ENCODE data around the gene ACSL3. TPM values are rescaled to one million over a fixed set of nuclear protein-coding genes. Genes with fewer than 3 reads are reported as not detected.

The ACSL3 gene
- 100 to 1,000 TPM in 1 of 2 donors, 10 to 100 TPM in 1; 67.5 to 154 TPM for total RNA-seq
- 10 to 100 TPM; 22.2 to 50.9 TPM for polyA plus RNA-seq
- long read RNA-seq, donor 1, full-length matches to known transcripts: 10 of 10 reads
- long read RNA-seq, donor 1, partial matches to known transcripts: 0 of 10 reads
- long read RNA-seq, donor 1, other reads (novel, unspliced or antisense): 0 of 10 reads
- long read RNA-seq, donor 2, partial matches to known transcripts: 0 of 1 reads
- long read RNA-seq, donor 2, other reads (novel, unspliced or antisense): 0 of 1 reads
- long read RNA-seq, donor 3, full-length matches to known transcripts: 3 of 3 reads
- long read RNA-seq, donor 3, partial matches to known transcripts: 0 of 3 reads
- long read RNA-seq, donor 3, other reads (novel, unspliced or antisense): 0 of 3 reads
- long read RNA-seq, donor 4, partial matches to known transcripts: 0 of 1 reads
- long read RNA-seq, donor 4, other reads (novel, unspliced or antisense): 0 of 1 reads
- long read RNA-seq, donor 5, full-length matches to known transcripts: 10 of 10 reads
- long read RNA-seq, donor 5, partial matches to known transcripts: 0 of 10 reads
- long read RNA-seq, donor 5, other reads (novel, unspliced or antisense): 0 of 10 reads

- Histone ChIP-seq H3K4me1 (ENCODE audit: control insufficient read depth in 5 of 5, insufficient read depth in 5 of 5, low read length in 5 of 5) (peaks cover 7 to 34% (median 20%) of the 10 kb centered on the region in 5 donors), H3K36me3 (ENCODE audit: control insufficient read depth in 4 of 4, insufficient read depth in 4 of 4, low read length in 4 of 4) (no peaks in the 10 kb centered on the region), H3K4me3 (peak within 1 kb of the TSS; percentile 87), H3K9ac (ENCODE audit: insufficient read depth in 1 of 2, low read length in 2 of 2) (peak within 1 kb of the TSS; percentile 69 to 85), H3K27me3 (ENCODE audit: control insufficient read depth in 3 of 3, insufficient read depth in 3 of 3, low read length in 2 of 3) (no peaks in the 10 kb centered on the region), H3K9me3 (ENCODE audit: control insufficient read depth in 4 of 4, insufficient read depth in 3 of 4, low read length in 3 of 4) (no peaks in the 10 kb centered on the region), H3K27ac (ENCODE audit: low read depth in 1 of 2, low read length in 1 of 2) (peak within 1 kb of the TSS; percentile 94 to 98)
- ATAC-seq (ENCODE audit: insufficient read depth, low FRiP score) (peak; percentile 99), DNase-seq (peak; percentile 97 to 98 (median 98))
- 0 to 1% methylated on average over 72 to 99 of the region's 99 CpGs for WGBS, 2 donors
- no peak for TF ChIP-seq CTCF (IDR thresholded peaks at IDR 0.05; ENCODE audit: control extremely low read depth, extremely low read depth)
These were observed at the start of gene ACSL3 for GRCh38 chr2:222860740-222861410. Gene ACSL3, plus strand, starts transcription at chr2:222861036. Its CDS starts 47,737 bp downstream, at chr2:222908773.

GRCh38 chr2:222811828-222812227 is 49.0 kb upstream of the ACSL3 start:
- ATAC-seq (ENCODE audit: insufficient read depth, low FRiP score): no peak
- TF ChIP-seq CTCF (IDR thresholded peaks at IDR 0.05; ENCODE audit: control extremely low read depth, extremely low read depth): no peak
- no peak overlapping the region for H3K9ac ChIP-seq (ENCODE audit: insufficient read depth in 1 of 2, low read length in 2 of 2)
- H3K4me1 ChIP-seq (ENCODE audit: control insufficient read depth in 5 of 5, insufficient read depth in 5 of 5, low read length in 5 of 5): peaks cover 0 to under 1% (median 0%) of the 10 kb centered on the region in 5 donors
- WGBS, 2 donors: 96 to 100% methylated on average over 1 of the region's 1 CpG
- no peak for DNase-seq
- no peak overlapping the region for H3K4me3 ChIP-seq
- H3K36me3 ChIP-seq (ENCODE audit: control insufficient read depth in 4 of 4, insufficient read depth in 4 of 4, low read length in 4 of 4): no peaks in the 10 kb centered on the region
- no peaks in the 10 kb centered on the region for H3K27me3 ChIP-seq (ENCODE audit: control insufficient read depth in 3 of 3, insufficient read depth in 3 of 3, low read length in 2 of 3)
- no peaks in the 10 kb centered on the region for H3K9me3 ChIP-seq (ENCODE audit: control insufficient read depth in 4 of 4, insufficient read depth in 3 of 4, low read length in 3 of 4)
- H3K27ac ChIP-seq (ENCODE audit: low read depth in 1 of 2, low read length in 1 of 2): no peak overlapping the region

- Histone ChIP-seq H3K9me3 (ENCODE audit: control insufficient read depth in 4 of 4, insufficient read depth in 3 of 4, low read length in 3 of 4) (no peaks in the 10 kb centered on the region), H3K27me3 (ENCODE audit: control insufficient read depth in 3 of 3, insufficient read depth in 3 of 3, low read length in 2 of 3) (no peaks in the 10 kb centered on the region), H3K36me3 (ENCODE audit: control insufficient read depth in 4 of 4, insufficient read depth in 4 of 4, low read length in 4 of 4) (no peaks in the 10 kb centered on the region), H3K9ac (ENCODE audit: insufficient read depth in 1 of 2, low read length in 2 of 2) (no peak overlapping the region), H3K4me1 (ENCODE audit: control insufficient read depth in 5 of 5, insufficient read depth in 5 of 5, low read length in 5 of 5) (peaks cover 0 to 2% (median 0%) of the 10 kb centered on the region in 5 donors), H3K4me3 (no peak overlapping the region), H3K27ac (ENCODE audit: low read depth in 1 of 2, low read length in 1 of 2) (no peak overlapping the region)
- WGBS, 2 donors: 73 to 83% methylated on average over 6 of the region's 6 CpGs
- ATAC-seq (ENCODE audit: insufficient read depth, low FRiP score) (no peak), DNase-seq (no peak)
- TF ChIP-seq CTCF (IDR thresholded peaks at IDR 0.05; ENCODE audit: control extremely low read depth, extremely low read depth): no peak
These were observed 47.5 kb upstream of the ACSL3 start for GRCh38 chr2:222813177-222813843.

Data from lung (tissue), 16 donors.